Activated CD8-positive, alpha-beta memory T cell treated with anti-CD3 and anti-CD28 coated beads for 1 hour (primary cell): ENCODE results near the gene PKD1.

Experiments
- DNase-seq, 2 donors: peaks; one replicate each; pipeline ENCODE4 v3.0.0-alpha.2; 2020; ENCODE audit warnings: low read depth in 1 of 2; ENCODE audit errors: extremely low read depth in 1 of 2

Gene PKD1

DNA sequence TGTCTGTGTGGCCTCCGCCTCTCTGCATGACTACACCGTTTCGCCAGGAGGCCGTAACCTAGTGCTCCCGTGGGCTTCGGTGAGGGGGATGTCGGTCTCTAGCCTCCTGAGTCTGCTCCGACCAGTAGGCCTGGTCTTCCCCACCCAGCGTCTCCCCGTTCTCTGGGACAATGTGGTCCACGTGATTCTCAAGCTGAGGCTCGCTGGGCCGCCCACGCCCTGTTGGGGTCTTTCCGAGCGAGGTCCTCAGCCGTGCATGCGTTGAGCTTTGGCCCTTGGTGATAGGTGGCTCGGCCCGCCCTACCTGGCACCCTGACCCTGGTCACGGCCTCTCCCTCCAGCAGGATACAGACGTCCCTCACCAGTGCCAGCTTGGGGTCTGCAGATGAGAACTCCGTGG is 57.0 kb downstream of the PKD1 start:
- no peak for DNase-seq

- DNase-seq: no peak
Observed at GRCh38 chr16:2078096-2078495, 57.6 kb downstream of the PKD1 start.

GRCh38 chr16:2077696-2078095 is 58.0 kb downstream of the PKD1 start:
- no peak for DNase-seq

- no peak for DNase-seq
Observed at GRCh38 chr16:2077016-2077415, 58.7 kb downstream of the PKD1 start.

- no peak for DNase-seq
Observed at GRCh38 chr16:2076072-2076865, 59.4 kb downstream of the PKD1 start.

GRCh38 chr16:2075631-2076030 is 60.1 kb downstream of the PKD1 start:
- DNase-seq: no peak

DNA sequence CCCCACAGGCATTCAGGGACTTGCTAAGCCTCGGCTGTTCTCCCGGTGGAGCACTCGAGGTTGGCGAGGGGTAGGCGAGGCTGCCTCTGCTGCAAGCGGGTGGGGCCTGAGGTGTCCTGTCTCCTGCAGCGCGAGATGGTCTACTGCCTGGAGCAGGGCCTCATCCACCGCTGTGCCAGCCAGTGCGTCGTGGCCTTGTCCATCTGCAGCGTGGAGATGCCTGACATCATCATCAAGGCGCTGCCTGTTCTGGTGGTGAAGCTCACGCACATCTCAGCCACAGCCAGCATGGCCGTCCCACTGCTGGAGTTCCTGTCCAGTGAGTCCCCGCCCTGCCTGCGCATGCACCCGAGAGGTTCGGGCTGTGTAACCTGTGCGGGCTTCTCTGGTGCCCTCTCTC is 61.6 kb downstream of the PKD1 start:
- DNase-seq: no peak

DNA sequence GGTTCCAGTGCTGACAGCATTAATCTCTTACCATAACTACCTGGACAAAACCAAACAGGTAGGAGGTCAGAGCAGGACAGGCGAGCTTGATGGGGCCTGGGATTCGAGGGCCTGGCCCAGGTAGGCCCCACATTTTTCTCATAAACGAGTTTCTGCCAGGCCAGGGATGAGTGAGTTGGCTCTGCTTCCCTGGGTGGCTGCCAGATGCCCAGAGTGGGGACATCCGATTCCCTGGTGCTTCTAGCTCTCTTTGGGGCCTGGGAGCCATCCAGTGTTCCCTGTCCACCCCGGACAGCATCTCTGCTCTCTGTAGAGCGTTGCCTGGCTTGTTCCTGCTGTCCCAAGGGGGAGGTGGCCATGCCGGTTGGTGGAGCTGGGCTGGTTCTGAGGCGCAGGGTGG is 62.8 kb downstream of the PKD1 start:
- DNase-seq: no peak

DNA sequence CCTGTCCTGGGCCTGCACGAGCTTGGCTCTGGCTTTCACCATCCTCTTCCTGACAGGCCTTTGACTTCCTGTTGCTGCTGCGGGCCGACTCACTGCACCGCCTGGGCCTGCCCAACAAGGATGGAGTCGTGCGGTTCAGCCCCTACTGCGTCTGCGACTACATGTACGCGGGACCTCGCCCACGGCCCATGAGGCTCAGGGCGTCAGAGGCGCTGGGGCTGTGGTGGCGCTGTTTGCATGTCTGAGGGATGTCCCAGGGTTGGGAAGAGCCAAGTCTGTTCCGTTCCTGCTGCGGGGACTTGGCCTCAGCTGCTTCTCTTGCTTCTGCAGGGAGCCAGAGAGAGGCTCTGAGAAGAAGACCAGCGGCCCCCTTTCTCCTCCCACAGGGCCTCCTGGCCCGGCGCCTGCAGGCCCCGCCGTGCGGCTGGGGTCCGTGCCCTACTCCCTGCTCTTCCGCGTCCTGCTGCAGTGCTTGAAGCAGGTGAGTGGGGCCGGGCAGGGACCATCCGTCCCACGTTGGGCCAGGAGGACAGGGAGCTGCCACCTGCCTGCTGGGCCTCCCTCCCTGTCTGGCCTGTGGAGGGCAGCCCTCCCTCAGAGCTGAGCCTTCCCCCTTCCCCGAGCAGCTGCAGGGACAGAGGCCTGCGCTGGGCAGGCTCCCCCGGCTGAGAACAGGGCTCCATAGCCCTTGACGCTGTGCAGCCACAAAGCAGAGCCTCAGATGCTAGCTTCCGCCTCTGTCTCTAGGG is 64.1 kb downstream of the PKD1 start:
- DNase-seq: no peak

- DNase-seq: no peak
Observed at GRCh38 chr16:2070576-2071453, 64.9 kb downstream of the PKD1 start.

GRCh38 chr16:2066139-2066538 is 69.6 kb downstream of the PKD1 start:
- DNase-seq: no peak

GRCh38 chr16:2064368-2064945 is 71.2 kb downstream of the PKD1 start:
- DNase-seq: no peak

GRCh38 chr16:2063861-2064260 is 71.8 kb downstream of the PKD1 start:
- DNase-seq: no peak

DNA sequence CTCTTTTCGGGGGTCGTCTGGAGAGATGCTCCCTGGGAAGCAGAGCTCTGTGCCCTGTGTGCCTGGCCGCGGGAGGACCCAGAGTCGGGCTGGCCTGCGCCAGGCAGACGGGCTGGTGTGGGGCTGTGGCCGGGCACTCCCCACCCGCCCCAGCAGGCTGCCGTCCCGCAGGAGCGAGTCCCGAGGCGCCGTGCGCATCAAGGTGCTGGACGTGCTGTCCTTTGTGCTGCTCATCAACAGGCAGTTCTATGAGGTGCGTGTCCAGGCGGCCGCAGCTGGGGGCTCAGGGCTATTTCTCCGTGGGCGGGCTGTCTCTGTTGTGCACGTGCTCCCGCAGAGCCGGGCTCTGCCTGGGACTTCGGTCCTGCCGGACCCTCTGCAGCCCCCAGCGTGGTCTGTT is 72.9 kb downstream of the PKD1 start:
- no peak for DNase-seq

DNA sequence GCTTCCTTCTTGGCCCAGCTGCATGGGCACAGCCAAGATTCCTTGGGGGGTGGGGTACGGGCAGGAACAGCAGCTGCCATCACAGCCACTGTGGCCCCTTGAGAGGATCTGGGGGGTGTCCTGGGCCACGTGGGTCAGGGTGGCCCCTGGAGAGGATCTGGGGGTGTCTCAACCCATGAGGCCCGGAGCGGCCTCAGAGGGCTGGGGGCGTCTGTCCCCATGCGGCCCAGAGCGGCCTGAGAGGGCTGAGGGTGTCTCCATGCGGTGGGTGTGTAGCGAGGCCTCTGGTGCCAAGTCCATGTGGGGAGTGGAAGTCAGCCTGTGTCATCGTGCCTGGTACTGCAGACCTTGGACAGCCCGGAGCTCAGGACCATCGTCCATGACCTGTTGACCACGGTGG is 74.2 kb downstream of the PKD1 start:
- no peak for DNase-seq

GRCh38 chr16:2061023-2061422 is 74.7 kb downstream of the PKD1 start:
- DNase-seq: no peak

DNA sequence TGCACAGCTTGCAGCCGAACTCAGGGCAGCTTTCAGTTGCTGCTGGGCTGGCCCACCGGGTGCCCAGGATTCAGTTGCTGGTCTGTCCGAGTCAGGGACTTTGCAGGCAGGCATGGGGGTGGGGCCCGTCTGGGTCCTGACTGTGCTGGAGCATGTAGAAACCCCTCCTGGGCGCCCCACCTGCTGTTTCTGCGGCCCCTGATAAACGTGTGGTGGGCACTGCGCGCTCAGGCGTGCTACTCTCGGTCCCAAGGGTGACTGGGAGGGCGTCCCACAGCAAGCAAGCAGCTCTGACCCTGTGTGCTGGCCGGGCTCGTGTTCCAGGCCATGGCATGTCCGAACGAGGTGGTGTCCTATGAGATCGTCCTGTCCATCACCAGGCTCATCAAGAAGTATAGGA is 75.4 kb downstream of the PKD1 start:
- DNase-seq: no peak

- no peak for DNase-seq
Observed at GRCh38 chr16:2058872-2059271, 76.8 kb downstream of the PKD1 start.

DNA sequence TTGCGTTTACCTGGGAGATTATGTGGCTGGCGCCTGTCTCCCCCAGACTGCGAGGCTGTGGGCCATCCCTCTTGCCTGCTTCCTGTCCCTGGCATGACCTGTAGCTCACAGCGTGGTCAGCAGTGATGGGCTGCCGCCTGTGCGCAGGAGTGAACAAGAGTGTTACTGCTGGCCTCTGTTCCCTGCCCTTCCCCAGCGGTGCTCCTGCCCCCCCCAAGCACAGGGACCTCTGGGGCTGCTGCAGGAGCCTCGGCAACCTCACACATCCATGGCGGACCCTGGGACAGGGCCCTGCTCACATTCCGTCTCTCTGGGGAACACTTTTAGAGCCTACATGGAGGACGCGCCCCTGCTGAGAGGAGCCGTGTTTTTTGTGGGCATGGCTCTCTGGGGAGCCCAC is 77.3 kb downstream of the PKD1 start:
- no peak for DNase-seq

DNA sequence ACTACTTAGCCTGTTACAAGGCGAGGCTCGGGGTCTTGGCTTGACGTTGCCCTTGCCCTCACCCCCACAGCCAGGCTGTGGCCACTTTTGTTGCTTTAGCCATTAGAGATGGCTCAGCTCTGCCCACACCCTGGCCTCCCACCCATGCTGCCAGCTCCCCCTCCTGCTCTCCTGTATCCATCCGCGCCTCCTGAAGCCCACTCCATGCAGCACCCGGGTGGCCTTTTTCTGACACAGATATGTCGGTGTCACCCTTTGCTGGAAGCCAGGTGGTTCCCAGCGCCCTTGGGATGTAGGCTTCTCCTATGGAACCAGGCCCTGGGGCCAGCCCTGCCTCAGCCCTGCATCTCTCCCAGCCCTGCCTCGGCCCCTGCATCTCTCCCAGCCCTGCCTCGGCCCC is 78.3 kb downstream of the PKD1 start:
- DNase-seq: no peak
